Erythroblast (primary cell): Measurements from ENCODE around the gene PSENEN.

Experiments
- GATA1 ChIP-seq: IDR thresholded peaks from 2 replicates; pipeline ENCODE4 v1.6.1; 2011; ENCODE audit warnings: low read depth, mild to moderate bottlenecking, control low read depth, low read length, moderate library complexity
- POLR2A ChIP-seq: IDR thresholded peaks from 2 replicates; pipeline ENCODE4 v1.6.1; 2011; ENCODE audit warnings: mild to moderate bottlenecking, low read length

DNA sequence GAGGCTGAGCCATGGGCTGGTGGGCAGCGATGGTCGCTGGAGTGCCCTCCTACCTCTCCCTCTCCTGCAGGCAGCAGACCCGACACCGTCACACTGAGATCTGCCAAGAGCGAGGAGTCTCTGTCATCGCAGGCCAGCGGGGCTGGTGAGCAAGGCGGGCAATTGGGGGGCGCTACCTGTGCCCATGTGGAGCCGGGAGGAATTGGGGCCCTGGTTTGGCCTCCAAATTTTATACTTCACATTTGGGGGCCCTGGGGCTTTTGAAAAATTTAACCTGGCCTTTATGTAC lies 39.8 kb downstream of the PSENEN start:
- TF ChIP-seq POLR2A (no peak), GATA1 (no peak)
